NAMALWA (cell line): ENCODE measurements around the gene SLC25A20.
"Not testable (repeated sequence)": the region's sequence is repeated elsewhere in the genome, so short reads cannot be mapped to it uniquely, and the experiment has no call there.

Experiments
- DNase-seq: peaks from one replicate; pipeline ENCODE4 v3.0.0-alpha.2; 2015; ENCODE audit warnings: low spot score

Gene SLC25A20

GRCh38 chr3:48845170-48845569 lies 53.5 kb downstream of the SLC25A20 start:
- DNase-seq, result no peak

DNA sequence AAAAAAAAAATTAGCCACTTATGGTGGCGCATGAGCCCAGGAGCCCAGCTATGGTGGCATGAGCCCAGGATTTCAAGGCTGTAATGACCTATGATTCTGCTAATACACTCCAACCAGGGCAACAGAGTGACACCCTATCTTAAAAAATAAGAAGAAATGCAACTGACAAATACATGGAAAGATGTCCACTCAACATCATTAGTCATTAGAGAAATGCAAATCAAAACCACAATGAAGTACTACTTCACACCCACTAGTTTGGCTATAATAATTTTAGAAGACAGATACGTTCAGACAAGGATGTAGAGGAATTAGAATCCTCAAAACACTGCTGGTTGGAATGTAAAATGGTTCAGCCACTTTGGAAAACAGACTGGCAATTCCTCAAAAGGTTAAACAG lies 61.5 kb downstream of the SLC25A20 start:
- no peak for DNase-seq

DNA sequence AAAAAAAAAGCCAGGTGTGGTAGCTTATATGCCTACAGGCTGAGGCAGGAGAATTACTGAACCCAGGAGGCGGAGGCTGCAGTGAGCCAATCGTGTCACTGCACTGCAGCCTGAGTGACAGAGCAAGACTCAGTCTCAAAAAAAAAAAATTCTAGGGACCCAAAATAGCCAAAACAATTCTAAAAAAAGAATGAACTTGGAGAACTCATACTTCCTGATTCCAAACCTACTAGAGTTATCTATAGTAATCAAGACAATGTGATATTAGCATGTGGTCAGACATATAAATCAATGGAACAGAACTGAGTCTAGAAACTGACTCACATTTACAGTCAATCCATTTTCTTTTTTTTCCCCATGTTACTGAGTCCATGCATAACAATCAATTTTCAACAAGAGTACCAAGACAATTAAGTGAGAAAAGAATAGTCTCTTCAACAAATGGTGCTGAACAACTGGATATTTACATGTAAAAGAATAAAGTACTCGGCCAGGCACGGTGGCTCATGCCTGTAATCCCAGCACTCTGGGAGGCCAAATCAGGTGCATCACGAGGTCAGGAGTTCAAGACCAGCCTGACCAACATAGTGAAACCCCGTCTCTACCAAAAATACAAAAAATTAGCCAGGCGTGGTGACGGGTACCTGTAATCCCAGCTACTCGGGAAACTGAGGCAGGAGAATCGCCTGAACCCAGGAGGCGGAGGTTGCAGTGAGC lies 62.9 kb downstream of the SLC25A20 start:
- DNase-seq, result no peak

GRCh38 chr3:48832684-48833083 lies 66.0 kb downstream of the SLC25A20 start:
- DNase-seq, result no peak

GRCh38 chr3:48830715-48831114 lies 68.0 kb downstream of the SLC25A20 start:
- DNase-seq, result no peak

DNA sequence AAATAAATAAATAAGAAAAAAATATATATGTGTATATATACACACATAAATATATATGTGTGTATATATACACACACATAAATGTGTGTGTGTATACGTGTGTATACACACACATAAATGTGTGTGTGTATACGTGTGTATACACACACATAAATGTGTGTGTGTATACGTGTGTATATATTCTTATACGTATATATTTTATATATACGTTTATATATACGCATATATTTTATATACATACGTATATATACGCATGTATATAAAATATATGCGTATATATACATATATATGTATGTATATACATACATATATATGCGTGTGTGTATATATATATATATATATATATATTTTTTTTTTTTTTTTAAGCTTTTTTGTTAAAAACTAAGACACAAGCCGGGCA lies 69.2 kb downstream of the SLC25A20 start:
- not testable (repeated sequence) for DNase-seq

DNA sequence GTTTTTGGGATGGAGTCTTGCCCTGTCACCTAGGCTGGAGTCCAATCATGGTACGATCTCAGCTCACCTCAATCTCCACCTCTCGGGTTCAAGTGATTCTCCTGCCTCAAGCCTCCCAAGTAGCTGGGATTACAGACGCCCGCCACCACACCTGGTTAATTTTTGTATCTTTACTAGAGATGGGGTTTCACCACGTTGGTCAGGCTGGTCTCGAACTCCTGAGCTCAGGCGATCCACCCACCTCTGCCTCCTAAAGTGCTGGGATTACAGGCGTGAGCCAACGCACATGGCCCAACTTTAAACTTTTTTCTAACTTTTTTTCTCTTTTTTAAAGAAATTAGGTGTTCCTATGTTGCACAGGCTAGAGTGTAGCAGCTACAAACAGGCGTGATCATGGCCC lies 70.8 kb downstream of the SLC25A20 start:
- not testable (repeated sequence) for DNase-seq

DNA sequence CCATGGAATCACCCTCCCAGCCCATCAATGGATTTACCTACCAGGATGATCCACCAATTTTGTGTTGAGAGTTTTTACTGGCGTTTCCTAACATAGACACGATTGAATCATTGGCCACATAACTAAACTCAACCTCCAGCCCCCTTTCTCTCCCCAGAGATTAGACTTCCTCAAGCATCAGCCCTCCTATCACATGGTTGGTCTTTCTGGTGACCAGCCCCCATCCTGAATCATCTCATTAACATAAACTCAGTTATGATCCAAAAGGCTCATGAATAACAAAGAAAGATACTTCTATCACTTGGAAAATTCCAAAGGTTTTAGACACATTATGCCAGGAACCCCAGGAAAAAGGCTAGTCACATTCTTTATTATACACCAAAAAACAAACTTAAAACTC lies 72.2 kb downstream of the SLC25A20 start:
- no peak for DNase-seq

DNA sequence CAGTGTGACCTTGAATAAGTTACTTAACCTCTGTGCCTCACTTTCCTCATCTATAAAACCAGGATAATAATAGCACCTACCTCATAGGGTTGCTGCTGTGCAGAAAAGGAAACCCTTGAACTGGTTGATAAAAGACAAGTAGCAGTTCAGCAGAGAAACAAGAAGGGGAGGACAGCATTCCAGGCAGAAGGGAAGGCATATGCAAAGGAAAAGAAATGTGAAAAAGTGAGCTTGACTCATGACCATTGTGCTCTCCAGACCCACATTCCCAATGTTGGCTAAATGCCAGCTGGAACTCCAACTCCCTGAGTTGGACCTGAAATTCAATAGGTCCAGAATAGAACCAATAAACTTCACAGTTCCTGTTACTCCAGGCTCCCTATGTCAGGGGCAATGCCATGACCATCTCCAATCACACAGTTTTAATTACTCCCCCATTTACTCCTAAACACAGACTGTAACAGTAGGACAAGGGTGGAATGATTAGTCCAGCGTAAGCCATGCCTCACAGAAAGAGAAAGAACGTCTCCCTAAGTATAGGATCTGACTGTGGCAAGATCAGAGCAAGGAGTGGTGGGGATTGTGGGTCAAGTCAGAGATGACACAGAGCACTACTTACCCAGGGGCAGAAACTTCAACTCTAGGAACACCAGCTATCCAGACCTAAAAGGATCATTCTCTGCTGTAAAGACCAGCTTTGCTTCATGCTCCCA lies 77.9 kb downstream of the SLC25A20 start:
- no peak for DNase-seq

GRCh38 chr3:48819234-48820221 lies 79.2 kb downstream of the SLC25A20 start:
- DNase-seq, result no peak

DNA sequence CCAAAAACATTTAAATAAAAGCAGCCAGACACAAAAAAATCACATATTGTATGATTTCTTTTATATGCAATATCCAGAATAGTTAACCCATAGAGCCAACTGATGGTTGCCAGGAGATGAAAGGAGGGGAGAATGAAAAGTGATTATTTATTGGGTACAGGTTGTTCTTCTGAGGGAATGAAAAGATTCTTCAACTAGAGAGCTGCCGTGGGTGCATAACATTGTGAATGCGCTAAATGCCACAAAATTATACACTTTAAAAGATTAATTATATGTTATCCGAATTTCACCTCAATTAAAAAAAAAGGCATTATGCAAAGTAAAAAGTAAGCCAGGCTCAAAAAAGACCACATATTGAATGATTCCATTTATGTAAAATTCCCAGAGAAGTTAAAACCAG lies 87.2 kb downstream of the SLC25A20 start:
- DNase-seq, result no peak
